Neuron (in vitro differentiated cells): ENCODE data around the gene LHFPL5.

Source experiments
- H2AFZ ChIP-seq: one replicate; pipeline ENCODE4 v1.6.1; 2013; ENCODE audit warnings: low read depth, mild to moderate bottlenecking, inconsistent platforms, low read length, moderate library complexity
- H3K27me3 ChIP-seq: one replicate; pipeline ENCODE4 v1.6.1; 2013; ENCODE audit warnings: low read length; ENCODE audit not compliant: insufficient read depth
- H3K36me3 ChIP-seq: one replicate; pipeline ENCODE4 v1.6.1; 2013; ENCODE audit warnings: low read length; ENCODE audit not compliant: insufficient read depth
- H3K4me1 ChIP-seq: one replicate; pipeline ENCODE4 v1.6.1; 2013; ENCODE audit warnings: low read length; ENCODE audit not compliant: insufficient read depth
- H3K4me3 ChIP-seq: 2 replicates; pipeline ENCODE4 v1.5.1; 2013; ENCODE audit warnings: mild to moderate bottlenecking, low read length, moderate library complexity
- H3K9me3 ChIP-seq: one replicate; pipeline ENCODE4 v1.6.1; 2013; ENCODE audit warnings: low read length

LHFPL5 gene

DNA sequence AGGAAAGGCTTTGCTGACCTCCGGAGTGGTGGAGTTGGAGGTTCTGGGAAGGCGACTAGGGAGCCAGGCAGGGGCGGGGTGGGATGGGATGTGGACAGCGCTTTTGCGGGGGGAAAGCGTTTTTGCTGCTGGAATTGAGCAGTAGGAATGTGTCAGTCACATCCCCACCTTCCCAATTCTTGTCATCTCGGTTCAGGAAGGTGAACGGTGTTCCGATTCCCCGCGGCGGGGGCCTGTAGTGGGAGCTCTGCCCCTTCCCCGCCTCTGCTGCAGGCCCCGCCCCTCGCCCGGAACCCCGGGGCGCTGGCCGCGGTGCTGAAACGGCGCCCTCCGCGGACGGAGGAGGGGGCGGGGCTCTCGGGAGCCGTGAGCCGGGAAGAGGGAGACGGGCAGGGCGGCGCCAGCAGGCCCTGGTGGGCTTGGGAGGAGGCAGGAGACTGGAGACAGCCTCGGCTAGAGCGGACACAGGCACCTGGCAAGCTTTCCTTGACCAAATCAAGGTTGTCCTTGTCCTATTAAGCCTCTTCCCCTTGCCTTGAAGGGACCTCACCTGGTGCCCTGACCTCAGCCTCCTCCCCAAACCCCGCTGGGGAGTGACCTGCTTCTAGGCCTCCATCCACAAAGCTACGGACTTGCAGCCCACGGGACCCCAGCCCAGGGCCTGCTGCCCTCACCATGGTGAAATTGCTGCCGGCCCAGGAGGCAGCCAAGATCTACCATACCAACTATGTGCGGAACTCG lies at the start of gene LHFPL5:
Gene LHFPL5 (plus strand): TSS at position 357 of the 741 bp plus-strand sequence. CDS start 319 bp downstream, at position 676.
- no peaks in the 10 kb centered on the region for H3K36me3 ChIP-seq
- H2AFZ ChIP-seq = no peak within 1 kb of the TSS
- H3K4me3 ChIP-seq = peak within 1 kb of the TSS; percentile 41
- no peaks in the 10 kb centered on the region for H3K9me3 ChIP-seq
- no peaks in the 10 kb centered on the region for H3K27me3 ChIP-seq
- H3K4me1 ChIP-seq = peaks cover 2% of the 10 kb centered on the region

DNA sequence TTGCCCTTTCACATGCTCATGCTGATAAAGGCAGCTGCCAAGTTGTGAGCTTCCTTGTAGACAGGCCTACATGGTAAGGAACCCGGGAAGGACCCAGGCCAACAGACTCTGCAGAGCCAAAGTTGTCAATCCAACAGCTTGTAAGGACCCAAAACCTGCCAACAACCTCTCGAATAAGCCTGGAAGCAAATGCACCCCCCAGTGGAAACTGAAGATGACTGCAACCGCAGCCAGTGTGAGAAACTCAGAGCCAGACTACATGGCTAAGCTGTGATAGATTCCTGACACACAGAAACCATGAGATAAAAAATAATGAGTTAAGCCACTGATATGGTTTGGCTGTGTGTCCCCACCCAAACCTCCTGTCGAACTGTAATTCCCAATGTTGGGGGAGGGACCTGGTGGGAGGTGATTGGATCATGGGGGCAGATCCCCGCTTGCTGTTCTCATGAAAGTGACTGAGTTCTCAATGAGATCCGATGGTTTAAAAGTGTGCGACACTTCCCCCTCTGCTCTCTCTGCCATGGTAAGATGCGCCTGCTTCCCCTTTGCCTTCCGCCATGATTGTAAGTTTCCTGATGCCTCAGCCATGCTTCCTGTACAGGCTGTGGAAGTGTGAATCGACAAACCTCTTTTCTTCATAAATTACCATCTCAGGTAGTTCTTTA lies 47.6 kb upstream of the LHFPL5 start:
- Histone ChIP-seq H3K36me3 (no peaks in the 10 kb centered on the region), H3K4me3 (no peak overlapping the region), H3K9me3 (no peaks in the 10 kb centered on the region), H2AFZ (no peak overlapping the region), H3K27me3 (no peaks in the 10 kb centered on the region), H3K4me1 (no peaks in the 10 kb centered on the region)

DNA sequence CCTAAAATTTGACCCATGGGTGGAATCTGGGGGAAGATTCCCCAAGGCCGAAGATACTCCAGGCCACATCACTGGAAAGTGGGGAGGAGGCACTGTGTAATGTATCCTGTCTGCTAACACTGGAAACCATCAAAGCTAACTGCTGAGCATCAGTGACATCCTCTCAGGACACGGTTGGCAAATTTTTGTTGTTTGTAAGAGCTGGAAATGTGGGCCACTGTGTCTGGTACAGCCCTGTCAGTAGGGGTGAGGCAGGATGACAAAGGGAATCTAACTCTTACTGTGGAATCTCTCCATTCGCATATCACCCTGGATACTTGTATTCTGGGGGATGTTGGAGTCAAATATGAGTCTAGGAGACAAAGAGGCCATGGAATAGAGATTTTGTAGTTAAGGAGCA lies 45.7 kb upstream of the LHFPL5 start:
- H3K4me3 ChIP-seq = no peak overlapping the region
- no peaks in the 10 kb centered on the region for H3K9me3 ChIP-seq
- no peak overlapping the region for H2AFZ ChIP-seq
- peaks cover 1% of the 10 kb centered on the region for H3K4me1 ChIP-seq
- peaks cover 5% of the 10 kb centered on the region for H3K27me3 ChIP-seq
- no peaks in the 10 kb centered on the region for H3K36me3 ChIP-seq

DNA sequence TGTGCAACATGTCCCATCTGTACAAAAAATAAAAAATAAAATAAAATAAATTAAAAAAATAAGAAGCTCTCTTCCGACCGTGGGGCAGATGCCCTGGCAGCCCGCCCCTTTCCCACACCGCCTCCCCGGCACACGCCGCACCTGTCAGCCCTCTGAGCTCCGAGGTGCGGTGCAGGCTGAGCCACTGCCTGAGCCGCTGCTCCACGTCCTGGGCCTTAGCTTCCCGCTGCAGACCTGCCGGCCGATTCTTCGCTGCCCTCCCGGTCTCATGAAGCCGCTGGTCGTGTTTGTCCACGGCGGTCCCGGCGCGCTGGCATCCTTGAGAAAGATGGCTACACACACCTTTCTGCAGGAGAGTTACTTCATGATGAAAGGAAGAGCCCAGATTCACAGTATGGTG lies 39.4 kb upstream of the LHFPL5 start:
- H3K9me3 ChIP-seq = no peaks in the 10 kb centered on the region
- no peak overlapping the region for H2AFZ ChIP-seq
- peaks cover 3% of the 10 kb centered on the region for H3K4me1 ChIP-seq
- no peak overlapping the region for H3K4me3 ChIP-seq
- H3K27me3 ChIP-seq = peaks cover 8% of the 10 kb centered on the region
- no peaks in the 10 kb centered on the region for H3K36me3 ChIP-seq

DNA sequence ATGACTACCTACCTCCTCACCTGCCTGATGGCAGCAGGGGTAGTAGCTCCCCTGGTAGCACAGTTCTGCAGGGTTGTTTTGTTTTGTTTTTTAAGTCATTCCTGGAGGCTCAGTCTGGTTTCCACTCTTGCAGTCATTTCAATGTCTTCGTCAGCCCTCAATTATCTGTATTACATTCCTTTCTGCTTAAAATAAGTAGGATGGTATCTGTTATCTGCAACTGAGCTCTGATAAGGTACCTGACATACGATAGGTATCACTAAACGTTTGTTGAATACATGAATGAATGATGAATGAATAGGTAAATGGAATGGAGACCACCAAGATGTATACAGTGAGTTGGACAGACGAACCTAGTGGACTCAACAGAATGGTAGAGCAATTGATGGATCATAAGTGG lies 35.9 kb upstream of the LHFPL5 start:
- Histone ChIP-seq H3K9me3 (no peaks in the 10 kb centered on the region), H3K27me3 (peaks cover 3% of the 10 kb centered on the region), H2AFZ (no peak overlapping the region), H3K4me1 (peaks cover 3% of the 10 kb centered on the region), H3K4me3 (no peak overlapping the region), H3K36me3 (no peaks in the 10 kb centered on the region)

DNA sequence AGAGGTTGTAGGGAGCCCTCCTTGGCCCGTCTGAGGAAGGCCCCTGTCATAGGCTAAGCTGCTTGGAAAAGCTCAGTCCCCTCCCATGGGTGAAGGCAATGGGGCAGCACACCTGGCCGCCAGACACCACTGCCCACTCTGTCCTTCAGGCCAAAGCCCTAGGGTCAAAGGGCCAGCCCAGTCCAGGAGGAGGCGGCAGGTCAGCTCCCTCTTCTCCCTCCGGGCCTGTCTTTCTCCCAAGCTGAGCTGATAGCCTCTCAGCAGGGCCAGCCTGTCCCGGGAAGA lies 33.9 kb upstream of the LHFPL5 start:
- Histone ChIP-seq H3K27me3 (peaks cover 12% of the 10 kb centered on the region), H3K9me3 (no peaks in the 10 kb centered on the region), H3K4me1 (no peaks in the 10 kb centered on the region), H3K4me3 (no peak overlapping the region), H3K36me3 (no peaks in the 10 kb centered on the region), H2AFZ (no peak overlapping the region)

DNA sequence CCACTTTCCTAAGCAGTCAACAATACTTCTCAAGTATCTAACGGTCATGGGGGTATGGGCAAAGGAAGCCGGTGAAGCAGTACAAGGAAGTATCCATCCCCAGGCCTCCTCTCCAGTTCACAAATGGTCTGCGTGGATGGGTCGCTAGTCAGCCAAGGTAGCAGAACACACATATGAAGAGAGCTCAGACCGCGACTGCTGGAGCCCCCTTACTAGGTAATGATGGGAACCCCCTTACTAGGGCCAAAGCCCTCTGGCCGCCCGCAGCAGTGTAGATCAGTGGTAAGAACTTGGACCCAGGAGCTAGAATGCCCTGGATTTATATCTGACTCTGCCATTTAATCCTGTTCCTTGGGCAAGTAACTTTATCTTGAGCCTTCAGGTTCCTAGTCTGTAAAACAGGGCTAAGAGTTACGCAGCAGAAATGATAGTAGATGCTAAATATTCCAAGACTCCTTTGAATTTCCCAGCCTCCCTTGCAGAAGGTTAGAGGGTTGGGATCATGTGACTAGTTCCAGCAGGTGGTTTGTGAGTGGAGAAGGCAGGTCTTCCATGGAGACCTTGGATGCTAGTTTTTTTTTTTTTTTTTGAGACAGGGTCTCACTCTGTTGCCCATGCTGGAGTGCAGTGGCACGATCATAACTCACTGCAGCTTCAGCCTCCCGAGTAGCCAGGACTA lies 30.9 kb upstream of the LHFPL5 start:
- H3K4me1 ChIP-seq = peaks cover 2% of the 10 kb centered on the region
- peaks cover 23% of the 10 kb centered on the region for H3K27me3 ChIP-seq
- no peak overlapping the region for H2AFZ ChIP-seq
- no peak overlapping the region for H3K4me3 ChIP-seq
- H3K9me3 ChIP-seq = no peaks in the 10 kb centered on the region
- no peaks in the 10 kb centered on the region for H3K36me3 ChIP-seq

DNA sequence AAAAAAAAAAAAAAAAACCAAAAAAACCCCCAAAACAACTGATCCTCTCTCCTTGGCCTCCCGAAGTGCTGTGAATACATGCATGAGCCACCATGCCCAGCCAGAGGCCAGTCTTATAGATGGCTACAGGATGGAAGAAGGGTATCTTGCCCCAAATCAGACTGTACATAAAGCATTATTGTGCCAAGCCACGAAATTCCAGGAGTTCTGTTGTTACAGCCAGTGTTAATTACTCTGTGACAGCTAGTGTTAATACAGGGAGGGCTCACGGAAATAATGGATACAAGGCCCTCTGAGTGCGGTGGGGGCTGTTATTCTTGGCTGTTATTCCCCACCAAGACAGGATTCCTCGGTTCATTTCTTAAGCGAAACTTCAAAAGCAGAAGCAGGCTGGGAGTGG lies 30.1 kb upstream of the LHFPL5 start:
- Histone ChIP-seq H3K9me3 (no peaks in the 10 kb centered on the region), H3K27me3 (peaks cover 26% of the 10 kb centered on the region), H3K4me1 (peaks cover 2% of the 10 kb centered on the region), H3K4me3 (no peak overlapping the region), H3K36me3 (no peaks in the 10 kb centered on the region), H2AFZ (no peak overlapping the region)

DNA sequence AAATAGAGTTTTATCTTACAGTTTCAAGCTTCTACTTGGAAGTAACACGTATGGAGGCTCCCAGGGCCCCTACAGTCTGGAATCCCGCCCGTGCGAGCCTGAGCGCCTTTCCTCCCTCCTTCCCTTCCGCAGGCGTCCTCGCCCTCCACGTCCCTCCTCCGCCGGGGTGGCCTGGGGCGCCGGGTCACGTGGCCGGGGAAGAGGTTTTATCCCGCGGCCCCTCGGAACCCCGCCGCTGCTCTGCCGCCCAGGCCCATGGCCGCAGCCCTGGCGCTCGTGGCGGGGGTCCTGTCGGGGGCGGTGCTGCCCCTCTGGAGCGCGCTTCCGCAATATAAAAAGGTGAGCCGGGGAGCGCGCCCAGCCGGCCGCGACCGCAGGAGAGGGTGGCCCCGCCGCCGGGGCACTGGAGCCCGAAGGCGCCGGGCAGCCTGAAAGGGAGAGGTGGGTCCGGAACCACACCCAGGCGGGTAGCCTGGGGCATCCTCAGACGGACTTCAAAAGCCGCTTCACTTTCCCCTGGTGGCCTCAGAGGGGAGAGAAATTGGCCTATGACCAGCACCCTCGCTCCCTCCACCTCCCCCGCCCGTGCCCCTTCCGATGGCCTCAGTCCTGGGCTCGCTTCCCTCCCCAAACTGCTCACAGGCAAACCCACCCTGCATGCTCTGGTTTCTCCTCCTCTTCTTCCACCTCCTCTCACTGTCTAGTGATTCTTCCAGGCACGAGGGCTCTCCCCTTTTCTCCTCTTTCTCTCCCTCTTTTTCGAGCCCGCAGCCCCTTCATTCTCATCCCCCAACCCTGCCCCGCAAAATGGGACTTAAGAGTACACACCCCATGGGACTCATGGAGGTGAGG lies 28.6 kb upstream of the LHFPL5 start, which contains the start of gene CLPSL2:
Gene CLPSL2 (plus strand): TSS at position 235 of the 852 bp plus-strand sequence. CDS start 21 bp downstream, at position 256.
- Histone ChIP-seq H3K9me3 (no peaks in the 10 kb centered on the region), H3K4me1 (peaks cover 2% of the 10 kb centered on the region), H3K4me3 (peak within 1 kb of the TSS; percentile 36), H3K36me3 (no peaks in the 10 kb centered on the region), H2AFZ (peak within 1 kb of the TSS; percentile 79), H3K27me3 (peaks cover 26% of the 10 kb centered on the region)

DNA sequence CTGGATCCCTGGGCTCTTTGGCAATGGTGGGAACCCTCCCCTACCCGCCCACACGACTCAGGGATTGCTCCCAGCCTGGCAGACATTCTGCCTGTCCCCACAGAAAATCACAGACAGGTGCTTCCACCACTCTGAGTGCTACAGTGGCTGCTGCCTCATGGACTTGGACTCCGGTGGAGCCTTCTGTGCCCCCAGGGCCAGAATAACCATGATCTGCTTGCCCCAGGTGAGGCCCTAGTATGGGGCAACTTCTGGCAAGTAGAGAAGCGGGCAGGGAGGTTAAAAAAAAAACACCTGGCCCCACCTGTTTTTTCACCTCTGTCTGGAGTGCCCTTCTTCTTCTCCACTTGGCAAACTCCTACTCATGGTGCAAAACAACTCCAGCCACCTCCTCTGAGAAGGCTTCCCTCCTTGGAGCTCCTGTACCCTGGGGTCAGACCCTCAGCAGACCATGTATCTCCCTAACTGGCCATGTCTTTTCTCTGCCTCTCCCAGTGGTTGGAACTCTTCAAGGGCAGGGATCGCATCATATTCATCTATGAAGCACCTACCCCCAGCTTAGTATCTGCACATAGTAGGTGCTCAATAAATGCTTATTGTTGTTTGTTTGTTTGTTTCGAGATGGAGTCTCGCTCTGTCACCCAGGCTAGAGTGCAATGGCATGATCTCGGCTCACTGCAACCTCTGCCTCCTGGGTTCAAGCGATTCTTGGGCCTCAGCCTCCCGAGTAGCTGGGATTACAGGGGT lies 27.6 kb upstream of the LHFPL5 start:
- Histone ChIP-seq H3K4me3 (no peak overlapping the region), H3K9me3 (no peaks in the 10 kb centered on the region), H2AFZ (no peak overlapping the region), H3K36me3 (no peaks in the 10 kb centered on the region), H3K4me1 (peaks cover 2% of the 10 kb centered on the region), H3K27me3 (peaks cover 26% of the 10 kb centered on the region)

DNA sequence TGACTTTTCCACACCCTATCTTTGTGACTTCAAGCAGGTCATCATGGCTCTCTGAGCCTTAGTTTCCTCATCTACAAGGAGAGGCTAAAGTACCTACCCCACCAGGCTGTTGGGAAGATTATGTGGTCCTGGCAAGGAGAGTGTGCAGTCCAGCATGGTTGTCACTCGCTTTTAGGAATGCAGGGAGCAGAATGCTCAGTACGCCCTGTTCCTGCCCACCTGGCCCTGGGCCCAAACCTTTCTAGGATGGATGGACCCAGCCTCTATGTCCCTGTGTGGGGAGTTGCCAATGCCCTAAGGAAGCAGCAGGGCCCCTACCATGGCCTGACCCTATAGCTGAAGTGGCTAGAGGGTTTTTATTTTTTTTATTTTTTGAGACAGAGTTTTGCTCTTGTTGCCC lies 26.7 kb upstream of the LHFPL5 start:
- Histone ChIP-seq H3K27me3 (peaks cover 26% of the 10 kb centered on the region), H3K36me3 (no peaks in the 10 kb centered on the region), H2AFZ (no peak overlapping the region), H3K9me3 (no peaks in the 10 kb centered on the region), H3K4me1 (peaks cover 2% of the 10 kb centered on the region), H3K4me3 (no peak overlapping the region)

DNA sequence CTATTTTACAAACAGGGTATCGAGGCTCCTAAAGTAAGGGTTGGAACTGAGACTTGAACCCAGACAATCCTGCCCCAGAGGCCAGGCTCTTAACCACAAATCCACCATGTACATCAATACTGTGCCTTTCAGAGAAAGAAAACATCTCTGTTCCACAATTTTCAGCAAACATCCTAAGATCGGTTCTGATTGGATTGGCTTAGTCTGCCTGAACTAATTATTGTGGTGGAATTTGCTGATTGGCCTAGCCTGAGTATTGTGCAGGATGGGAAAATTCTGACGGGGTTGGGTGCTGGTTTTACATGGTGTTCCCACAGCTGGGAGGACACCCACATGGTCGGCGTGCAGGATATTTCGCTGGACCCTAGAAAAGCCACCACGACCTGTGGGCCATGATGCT lies 24.4 kb upstream of the LHFPL5 start, which contains the start of gene CLPSL1:
Gene CLPSL1 (plus strand): TSS at position 301 of the 400 bp plus-strand sequence. CDS start 92 bp downstream, at position 393.
- Histone ChIP-seq H3K4me3 (no peak within 1 kb of the TSS), H3K36me3 (no peaks in the 10 kb centered on the region), H3K27me3 (peaks cover 19% of the 10 kb centered on the region), H2AFZ (no peak within 1 kb of the TSS), H3K9me3 (no peaks in the 10 kb centered on the region), H3K4me1 (peaks cover 2% of the 10 kb centered on the region)
